ENCODE measurements around the gene SCN4B. TPM values are rescaled to one million over a fixed set of nuclear protein-coding genes. Genes with fewer than 3 reads are reported as not detected.
"Not testable (repeated sequence)": the region's sequence is repeated elsewhere in the genome, so short reads cannot be mapped to it uniquely, and the experiment has no call there.

The SCN4B gene
- total RNA-seq, 4 donors from 2014 or later, result 0.35 to 8.3 (median 1.4) TPM

DNA sequence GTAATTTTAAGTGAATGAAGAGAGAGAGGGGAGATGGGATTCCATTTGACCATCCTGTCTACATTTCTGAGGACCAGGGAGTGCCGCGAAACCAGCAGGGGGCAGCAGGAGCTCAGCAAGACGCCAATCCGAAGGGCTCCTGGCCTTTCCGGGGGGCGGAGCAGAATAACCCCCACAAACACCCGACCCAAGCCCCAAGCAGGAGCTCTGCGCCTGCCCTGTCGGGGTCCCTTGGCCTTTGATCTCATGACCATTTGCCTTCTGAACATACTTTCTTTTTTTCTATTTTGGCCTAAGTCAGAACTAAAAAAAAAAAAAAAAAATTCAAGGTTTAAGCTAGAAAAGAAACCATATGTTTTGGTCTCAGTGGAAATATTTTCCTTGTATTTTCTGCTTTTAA is 45.7 kb upstream of the SCN4B start:
- Histone ChIP-seq H3K27me3 (no peaks in the 10 kb centered on the region), H3K27ac (peak overlapping the region in 1 of 4 donors; percentile 4), H3K4me3 (peak overlapping the region in 1 of 4 donors; percentile 15), H3K4me1 (peaks cover 0 to 44% (median 0%) of the 10 kb centered on the region in 4 donors), H3K9me3 (no peaks in the 10 kb centered on the region), H3K36me3 (no peaks in the 10 kb centered on the region)
- peak; percentile 82 to 93 (median 86) for DNase-seq
- TF ChIP-seq POLR2A (IDR thresholded peaks at IDR 0.05), result no peak
- TF ChIP-seq, protein P1, sequence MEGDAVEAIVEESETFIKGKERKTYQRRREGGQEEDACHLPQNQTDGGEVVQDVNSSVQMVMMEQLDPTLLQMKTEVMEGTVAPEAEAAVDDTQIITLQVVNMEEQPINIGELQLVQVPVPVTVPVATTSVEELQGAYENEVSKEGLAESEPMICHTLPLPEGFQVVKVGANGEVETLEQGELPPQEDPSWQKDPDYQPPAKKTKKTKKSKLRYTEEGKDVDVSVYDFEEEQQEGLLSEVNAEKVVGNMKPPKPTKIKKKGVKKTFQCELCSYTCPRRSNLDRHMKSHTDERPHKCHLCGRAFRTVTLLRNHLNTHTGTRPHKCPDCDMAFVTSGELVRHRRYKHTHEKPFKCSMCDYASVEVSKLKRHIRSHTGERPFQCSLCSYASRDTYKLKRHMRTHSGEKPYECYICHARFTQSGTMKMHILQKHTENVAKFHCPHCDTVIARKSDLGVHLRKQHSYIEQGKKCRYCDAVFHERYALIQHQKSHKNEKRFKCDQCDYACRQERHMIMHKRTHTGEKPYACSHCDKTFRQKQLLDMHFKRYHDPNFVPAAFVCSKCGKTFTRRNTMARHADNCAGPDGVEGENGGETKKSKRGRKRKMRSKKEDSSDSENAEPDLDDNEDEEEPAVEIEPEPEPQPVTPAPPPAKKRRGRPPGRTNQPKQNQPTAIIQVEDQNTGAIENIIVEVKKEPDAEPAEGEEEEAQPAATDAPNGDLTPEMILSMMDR (IDR thresholded peaks at IDR 0.05), result peak; percentile 72 to 88 (median 86)

DNA sequence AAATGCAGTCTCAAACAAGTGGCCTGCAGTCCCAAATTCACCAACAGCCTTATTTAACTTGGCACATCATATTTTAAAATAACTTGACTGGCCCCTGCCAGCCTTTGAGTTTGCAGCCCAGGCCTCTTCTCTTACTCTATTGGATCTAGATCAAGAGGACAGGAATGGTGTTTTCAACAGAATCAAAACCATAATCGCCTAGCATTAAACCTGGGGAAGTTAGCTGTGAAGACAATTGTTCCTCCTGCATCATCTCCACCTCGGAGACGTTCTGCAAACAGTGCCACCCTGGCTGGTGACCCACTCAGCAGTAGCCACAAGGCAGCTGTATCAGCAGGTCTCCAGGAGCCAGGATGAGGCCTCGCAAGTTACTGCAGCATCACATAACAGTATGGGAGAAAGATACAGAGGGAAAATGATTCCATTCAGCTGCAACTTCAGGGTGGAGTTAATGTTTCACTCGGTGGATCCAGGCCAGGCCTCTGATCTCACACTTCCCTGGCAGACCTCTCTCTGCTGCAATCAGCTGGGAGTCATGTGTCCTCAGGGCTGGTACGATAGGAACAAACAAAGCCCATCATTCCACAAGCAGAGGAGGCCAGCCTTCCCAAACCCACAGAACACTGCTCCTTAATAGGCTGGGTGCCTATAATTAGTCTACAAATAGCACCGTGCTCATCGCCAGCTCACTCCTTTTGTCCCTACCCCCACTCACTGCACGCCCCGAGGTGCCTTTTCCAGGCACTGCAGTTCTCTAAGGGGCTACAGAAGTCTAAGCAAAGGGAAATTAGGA is 42.4 kb upstream of the SCN4B start:
- no peaks in the 10 kb centered on the region for H3K27me3 ChIP-seq
- DNase-seq, result peak in 2 of 3 donors; percentile 77 to 89
- H3K4me1 ChIP-seq, result peaks cover 0 to 26% (median 0%) of the 10 kb centered on the region in 4 donors
- H3K36me3 ChIP-seq, result no peaks in the 10 kb centered on the region
- peaks cover 0 to 2% (median 0%) of the 10 kb centered on the region in 4 donors for H3K9me3 ChIP-seq
- no peak overlapping the region for H3K4me3 ChIP-seq
- H3K27ac ChIP-seq, result peak overlapping the region in 2 of 4 donors; percentile 41 to 64
- TF ChIP-seq, protein P1 (IDR thresholded peaks at IDR 0.05), result no peak
- no peak for TF ChIP-seq POLR2A (IDR thresholded peaks at IDR 0.05)

DNA sequence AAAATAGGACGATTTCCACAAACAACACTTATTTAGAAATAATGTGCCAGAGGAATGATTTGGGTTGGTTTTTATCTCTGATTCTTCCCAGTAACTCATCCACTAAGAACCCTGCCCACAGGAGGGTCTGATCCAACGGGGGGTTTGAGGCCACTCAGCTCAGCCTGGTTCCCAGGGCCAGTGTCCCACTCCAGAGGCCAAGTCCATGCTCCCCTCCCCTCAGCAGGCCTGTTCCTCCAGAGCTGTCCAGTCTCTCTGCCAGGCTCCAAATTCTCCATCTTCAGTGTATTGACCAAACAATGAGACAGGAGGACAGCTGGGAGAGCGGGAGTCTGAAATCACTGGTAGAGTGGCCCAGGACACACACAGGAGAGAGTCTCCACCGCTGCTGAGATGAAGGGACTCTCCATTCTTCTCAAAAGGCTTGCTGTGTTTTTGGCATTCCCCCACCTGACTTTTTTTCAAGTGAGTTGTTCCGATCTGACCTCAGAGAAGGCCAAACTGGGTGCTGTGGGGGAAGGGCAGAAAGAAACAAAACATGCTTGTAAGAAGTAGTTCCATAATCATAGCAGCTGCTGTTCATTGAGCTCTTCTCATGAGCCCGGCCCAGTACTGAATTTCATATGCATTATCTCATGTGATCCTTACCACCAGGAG is 41.4 kb upstream of the SCN4B start:
- DNase-seq, result no peak
- Histone ChIP-seq H3K27me3 (no peaks in the 10 kb centered on the region), H3K36me3 (no peaks in the 10 kb centered on the region), H3K4me3 (no peak overlapping the region), H3K27ac (peak overlapping the region in 1 of 4 donors; percentile 64), H3K9me3 (peaks cover 0 to 2% (median 0%) of the 10 kb centered on the region in 4 donors), H3K4me1 (peaks cover 0 to 24% (median 0%) of the 10 kb centered on the region in 4 donors)
- TF ChIP-seq, protein P1 (IDR thresholded peaks at IDR 0.05), result no peak
- TF ChIP-seq POLR2A (IDR thresholded peaks at IDR 0.05), result no peak

DNA sequence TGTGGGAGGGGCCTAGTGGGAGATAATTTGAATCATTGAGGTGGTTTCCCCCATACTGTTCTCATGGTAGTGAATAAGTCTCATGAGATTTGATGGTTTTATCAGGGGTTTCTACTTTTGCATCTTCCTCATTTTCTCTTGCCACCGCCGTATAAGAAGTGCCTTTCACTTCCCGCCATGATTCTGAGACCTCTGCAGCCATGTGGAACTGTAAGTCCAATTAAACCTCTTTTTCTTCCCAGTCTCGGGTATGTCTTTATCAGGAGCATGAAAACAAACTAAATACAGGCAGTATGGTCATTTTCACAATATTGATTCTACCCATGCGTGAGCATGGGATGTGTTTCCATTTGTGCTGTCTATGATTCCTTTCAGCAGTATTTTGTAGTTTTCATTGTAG is 40.2 kb upstream of the SCN4B start:
- not testable (repeated sequence) for H3K27ac ChIP-seq, H3K4me3 ChIP-seq, DNase-seq, H3K36me3 ChIP-seq, H3K9me3 ChIP-seq, H3K27me3 ChIP-seq
- peaks cover 0 to 13% (median 0%) of the 10 kb centered on the region in 4 donors for H3K4me1 ChIP-seq

DNA sequence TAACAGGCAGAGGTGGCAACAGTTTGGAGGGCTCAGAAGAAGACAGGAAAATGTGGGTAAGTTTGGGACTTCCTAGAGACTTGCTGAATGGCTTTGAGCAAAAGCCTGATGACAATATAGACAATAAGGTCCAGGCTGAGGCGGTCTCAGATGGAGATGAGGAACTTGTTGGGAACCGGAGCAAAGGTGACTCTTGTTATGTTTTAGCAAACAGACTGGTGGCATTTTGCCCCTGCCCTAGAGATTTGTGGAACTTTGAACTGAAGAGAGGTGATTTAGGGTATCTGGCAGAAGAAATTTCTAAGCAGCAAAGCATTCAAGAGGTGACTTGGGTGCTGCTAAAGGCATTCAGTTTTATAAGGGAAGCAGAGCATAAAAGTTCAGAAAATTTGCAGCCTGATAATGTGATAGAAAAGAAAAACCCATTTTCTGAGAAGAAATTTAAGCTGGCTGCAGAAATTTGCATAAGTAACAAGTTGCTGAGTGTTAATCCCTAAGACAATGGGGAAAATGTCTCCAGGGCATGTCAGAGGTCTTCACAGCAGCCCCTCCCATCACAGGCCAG is 38.4 kb upstream of the SCN4B start:
- H3K4me1 ChIP-seq, result peaks cover 0 to 13% (median 0%) of the 10 kb centered on the region in 4 donors
- H3K4me3 ChIP-seq, DNase-seq, H3K27me3 ChIP-seq, H3K27ac ChIP-seq, H3K9me3 ChIP-seq, H3K36me3 ChIP-seq: not testable (repeated sequence)

DNA sequence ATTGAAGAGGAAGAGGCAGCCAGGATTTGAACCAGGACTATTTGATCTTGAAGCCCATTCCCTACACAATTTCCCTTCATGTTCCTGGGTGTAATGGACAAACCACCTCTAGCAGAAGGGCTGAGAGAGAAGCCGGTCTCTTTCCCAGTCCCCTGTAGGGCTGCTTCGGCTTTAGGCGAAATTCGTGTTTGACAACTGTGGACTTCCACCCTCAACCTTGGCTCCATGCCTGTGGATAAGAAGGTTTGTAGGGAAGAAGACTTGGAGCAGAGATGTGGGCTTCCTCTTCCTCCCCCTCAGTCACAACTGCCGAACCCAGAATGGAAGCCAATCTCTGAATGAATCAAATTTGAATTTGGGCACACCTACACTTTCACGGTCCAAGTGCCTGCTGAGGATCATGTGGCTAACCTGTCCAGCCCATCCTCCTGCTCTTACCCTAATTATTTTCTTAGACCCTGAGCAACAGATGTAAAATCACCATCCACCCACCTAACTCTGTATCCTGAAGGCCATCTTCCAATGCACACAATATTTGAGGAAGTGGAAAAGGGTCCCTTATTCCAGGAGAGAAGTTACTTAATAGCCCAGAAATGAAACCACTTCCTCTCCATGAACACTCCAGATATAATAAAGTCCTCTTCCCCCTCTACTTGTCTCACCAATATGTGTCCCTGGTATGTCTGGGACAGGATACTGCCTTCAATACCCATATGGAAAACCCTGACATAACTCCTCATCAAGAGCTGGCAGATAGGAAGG is 33.9 kb upstream of the SCN4B start:
- no peak for TF ChIP-seq POLR2A (IDR thresholded peaks at IDR 0.05)
- TF ChIP-seq, protein P1 (IDR thresholded peaks at IDR 0.05), result no peak
- DNase-seq, result no peak
- Histone ChIP-seq H3K27me3 (no peaks in the 10 kb centered on the region), H3K9me3 (peaks cover 0 to 2% (median 0%) of the 10 kb centered on the region in 4 donors), H3K4me3 (no peak overlapping the region), H3K27ac (no peak overlapping the region), H3K4me1 (no peaks in the 10 kb centered on the region), H3K36me3 (no peaks in the 10 kb centered on the region)

Data from Peyer's patch (tissue), 4 donors.